Natural killer cell (primary cell): ENCODE data around the gene CCDC201. TPM values are rescaled to one million over a fixed set of nuclear protein-coding genes. Genes with fewer than 3 reads are reported as not detected.

Experiments
- ATAC-seq, 3 donors: fragments of 150-1000 bp in 2 of 3; fragments of 200-7000 bp in 1 of 3; cut with Tn5 transposase; 1 replicate in 1 of 3; 2 replicates in 2 of 3; pipeline ENCODE4 v1.10.0; 2021; ENCODE audit warnings: mild to moderate bottlenecking in 2 of 3, moderate library complexity in 2 of 3
- DNase-seq, 2 donors: peaks; one replicate each; pipeline versions ENCODE4 v3.0.0 to v3.0.0-alpha.2; 2013 to 2021; ENCODE audit warnings: mixed read lengths in 1 of 2
- H3K27ac ChIP-seq: one replicate; pipeline ENCODE4 v1.5.1; 2013; ENCODE audit warnings: mild to moderate bottlenecking, low read length
- H3K27me3 ChIP-seq: one replicate; pipeline ENCODE4 v1.6.1; 2013; ENCODE audit warnings: low read length; ENCODE audit not compliant: control insufficient read depth, insufficient read depth
- H3K36me3 ChIP-seq: one replicate; pipeline ENCODE4 v1.6.1; 2013; ENCODE audit warnings: low read length; ENCODE audit not compliant: control insufficient read depth, insufficient read depth
- H3K4me1 ChIP-seq: one replicate; pipeline ENCODE4 v1.6.1; 2013; ENCODE audit warnings: low read length; ENCODE audit not compliant: control insufficient read depth, insufficient read depth
- H3K4me3 ChIP-seq: one replicate; pipeline ENCODE4 v1.5.1; 2013; ENCODE audit warnings: low read length
- H3K9me3 ChIP-seq: one replicate; pipeline ENCODE4 v1.6.1; 2013; ENCODE audit warnings: low read length; ENCODE audit not compliant: control insufficient read depth, insufficient read depth
- H3K27ac Mint-ChIP-seq, 2 donors: one replicate each; pipeline ENCODE4 v1.8.0; 2022; ENCODE audit warnings: mild to moderate bottlenecking in 2 of 2, mixed read lengths in 2 of 2, moderate library complexity in 1 of 2
- H3K27me3 Mint-ChIP-seq, 2 donors: one replicate each; pipeline ENCODE4 v1.8.0; 2022; ENCODE audit warnings: low read depth in 2 of 2, mixed read lengths in 2 of 2
- H3K36me3 Mint-ChIP-seq: one replicate; pipeline ENCODE4 v1.8.0; 2022; ENCODE audit warnings: mixed read lengths
- H3K4me1 Mint-ChIP-seq, 2 donors: one replicate each; pipeline ENCODE4 v1.8.0; 2022; ENCODE audit warnings: mixed read lengths in 2 of 2
- H3K4me3 Mint-ChIP-seq: one replicate; pipeline ENCODE4 v1.8.0; 2022; ENCODE audit warnings: mild to moderate bottlenecking, moderate library complexity, mixed read lengths
- H3K9me3 Mint-ChIP-seq, 2 donors: one replicate each; pipeline ENCODE4 v1.8.0; 2022; ENCODE audit warnings: mixed read lengths in 2 of 2
- CTCF ChIP-seq: fragments of 200-600 bp; IDR thresholded peaks from one replicate; pipeline ENCODE4 v1.8.0; 2022; ENCODE audit warnings: antibody characterized with exemption
- WGBS: methylation state at CpG from one replicate; pipeline ENCODE4 v1.1.7; 2013; ENCODE audit warnings: missing lambda C conversion rate; ENCODE audit not compliant: insufficient coverage; 5-methylcytosine and 5-hydroxymethylcytosine counted together
- intact Hi-C: fragments of 100-400 bp; cut with micrococcal nuclease; formaldehyde crosslinking; loops from one replicate; pipeline ENCODE4 v1.14.2; 2022
- total RNA-seq, 4 donors: library from RNA; stranded (reverse); fragments of 120-200 nt in 1 of 4; gene quantifications; one replicate each; pipeline versions ENCODE4 v1.2.3 to v1.2.4, GENCODE V29; 2013 to 2022

CCDC201 gene
- total RNA-seq, 3 donors from 2014 or later (not counting 1 experiment from before 2014, with no cell fraction given): not detected

- Mint-ChIP-seq H3K36me3 (no peaks in the 10 kb centered on the region), H3K27me3 (peaks cover 11% of the 10 kb centered on the region in 2 donors), H3K4me1 (no peaks in the 10 kb centered on the region), H3K4me3 (no peak overlapping the region), H3K27ac (no peak overlapping the region), H3K9me3 (no peaks in the 10 kb centered on the region)
- ATAC-seq (no peak), DNase-seq (no peak)
- TF ChIP-seq CTCF: no peak
- Histone ChIP-seq H3K27me3 (no peaks in the 10 kb centered on the region), H3K4me1 (no peaks in the 10 kb centered on the region), H3K27ac (no peak overlapping the region), H3K4me3 (no peak overlapping the region), H3K9me3 (no peaks in the 10 kb centered on the region), H3K36me3 (no peaks in the 10 kb centered on the region)
- intact Hi-C loops: no loop called here
Measured at GRCh38 chr7:45909561-45909960, 36.7 kb upstream of the CCDC201 start.

- Mint-ChIP-seq H3K27ac (no peak overlapping the region), H3K4me3 (no peak overlapping the region), H3K27me3 (peaks cover 6 to 12% of the 10 kb centered on the region in 2 donors), H3K4me1 (no peaks in the 10 kb centered on the region), H3K9me3 (peaks cover 0 to 3% of the 10 kb centered on the region in 2 donors), H3K36me3 (no peaks in the 10 kb centered on the region)
- H3K27ac ChIP-seq: no peak overlapping the region
- no peak for ATAC-seq
- TF ChIP-seq CTCF: no peak
- no peak for DNase-seq
- no peaks in the 10 kb centered on the region for H3K36me3 ChIP-seq
- no CpG with 5 or more reads among the region's 1 CpG for WGBS
- H3K9me3 ChIP-seq: no peaks in the 10 kb centered on the region
- intact Hi-C loops: no loop called here
- H3K27me3 ChIP-seq: no peaks in the 10 kb centered on the region
- no peaks in the 10 kb centered on the region for H3K4me1 ChIP-seq
- H3K4me3 ChIP-seq: no peak overlapping the region
Measured at GRCh38 chr7:45902820-45903219, 29.9 kb upstream of the CCDC201 start.

- 77% methylated on average over 1 of the region's 1 CpG for WGBS
- no peaks in the 10 kb centered on the region for H3K4me1 ChIP-seq
- H3K9me3 ChIP-seq: no peaks in the 10 kb centered on the region
- H3K36me3 ChIP-seq: no peaks in the 10 kb centered on the region
- DNase-seq (no peak), ATAC-seq (no peak)
- intact Hi-C loops: no loop called here
- H3K27me3 Mint-ChIP-seq: peaks cover 10 to 16% of the 10 kb centered on the region in 2 donors
- H3K27ac Mint-ChIP-seq: no peak overlapping the region
- H3K9me3 Mint-ChIP-seq: peaks cover 0 to 3% of the 10 kb centered on the region in 2 donors
- no peak overlapping the region for H3K4me3 Mint-ChIP-seq
- no peak overlapping the region for H3K27ac ChIP-seq
- H3K36me3 Mint-ChIP-seq: no peaks in the 10 kb centered on the region
- no peaks in the 10 kb centered on the region for H3K4me1 Mint-ChIP-seq
- H3K4me3 ChIP-seq: no peak overlapping the region
- H3K27me3 ChIP-seq: peaks cover 3% of the 10 kb centered on the region
- TF ChIP-seq CTCF: no peak
Measured at GRCh38 chr7:45901566-45901965, 28.7 kb upstream of the CCDC201 start.

GRCh38 chr7:45898222-45898621, 25.3 kb upstream of the CCDC201 start:
- no peak for ATAC-seq
- peaks cover 0 to 3% of the 10 kb centered on the region in 2 donors for H3K9me3 Mint-ChIP-seq
- TF ChIP-seq CTCF: no peak
- Histone ChIP-seq H3K27me3 (peaks cover 5% of the 10 kb centered on the region), H3K27ac (no peak overlapping the region), H3K4me3 (no peak overlapping the region), H3K36me3 (no peaks in the 10 kb centered on the region), H3K9me3 (no peaks in the 10 kb centered on the region), H3K4me1 (no peaks in the 10 kb centered on the region)
- WGBS: 86% methylated on average over 1 of the region's 2 CpGs
- DNase-seq: no peak
- H3K27ac Mint-ChIP-seq: no peak overlapping the region
- H3K4me3 Mint-ChIP-seq: no peak overlapping the region
- no peaks in the 10 kb centered on the region for H3K4me1 Mint-ChIP-seq
- no peaks in the 10 kb centered on the region for H3K36me3 Mint-ChIP-seq
- peaks cover 28 to 40% of the 10 kb centered on the region in 2 donors for H3K27me3 Mint-ChIP-seq
- intact Hi-C loops: no loop called here
